WI38 (cell line): ENCODE results near the gene BAIAP2.

Source experiments
- H3K4me3 ChIP-seq: 2 replicates; pipeline ENCODE4 v1.5.1; 2011; ENCODE audit warnings: low read depth, mild to moderate bottlenecking, control low read depth, low read length
- TF ChIP-seq, protein P1 (sequence below): IDR thresholded peaks from 2 replicates; pipeline ENCODE4 v1.5.1; 2012; ENCODE audit warnings: low read depth, mild to moderate bottlenecking, control low read depth, low read length

The BAIAP2 gene

DNA sequence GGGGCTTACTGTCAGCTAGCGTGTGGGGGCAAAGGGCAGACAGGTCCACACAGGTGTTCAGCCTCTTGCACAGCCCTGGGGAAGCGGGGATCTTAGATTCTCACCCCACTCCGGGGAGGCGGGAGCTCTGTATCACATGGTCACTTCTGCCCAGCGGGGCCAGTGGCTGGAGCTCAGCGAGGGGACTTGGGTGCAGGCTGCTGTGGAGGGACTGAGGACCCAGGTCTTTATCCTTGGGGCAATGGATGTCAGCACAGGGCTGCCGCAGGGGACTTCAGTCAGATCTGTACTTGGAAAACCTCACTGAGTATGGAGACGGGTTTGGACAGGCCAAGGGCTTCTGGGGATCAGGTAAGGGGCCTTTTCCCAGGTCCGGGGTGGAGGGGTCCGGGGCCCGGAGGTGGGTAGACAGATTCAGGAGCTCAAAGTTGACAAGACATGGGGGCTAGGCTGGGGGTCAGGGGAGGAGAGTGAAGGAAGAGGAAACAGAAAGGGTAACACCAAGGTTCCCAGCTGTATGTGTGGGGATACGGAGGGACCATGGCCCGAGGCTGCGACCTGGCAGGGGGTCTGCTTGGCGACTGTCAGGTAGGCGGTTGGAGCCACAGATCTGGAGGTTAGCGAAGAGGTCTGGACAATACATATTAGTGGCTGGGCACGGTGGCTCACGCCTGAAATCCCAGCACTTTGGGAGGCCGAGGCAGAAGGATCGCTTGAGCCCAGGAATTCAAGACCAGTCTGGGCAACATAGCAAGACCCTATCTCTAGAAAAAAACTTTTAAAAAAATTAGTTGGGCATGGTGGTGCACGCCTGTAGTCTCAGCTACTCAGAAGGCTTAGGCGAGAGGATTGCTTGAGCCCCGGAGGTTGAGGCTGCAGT is 15.1 kb upstream of the BAIAP2 start:
- H3K4me3 ChIP-seq, result no peak overlapping the region
- TF ChIP-seq, protein P1, sequence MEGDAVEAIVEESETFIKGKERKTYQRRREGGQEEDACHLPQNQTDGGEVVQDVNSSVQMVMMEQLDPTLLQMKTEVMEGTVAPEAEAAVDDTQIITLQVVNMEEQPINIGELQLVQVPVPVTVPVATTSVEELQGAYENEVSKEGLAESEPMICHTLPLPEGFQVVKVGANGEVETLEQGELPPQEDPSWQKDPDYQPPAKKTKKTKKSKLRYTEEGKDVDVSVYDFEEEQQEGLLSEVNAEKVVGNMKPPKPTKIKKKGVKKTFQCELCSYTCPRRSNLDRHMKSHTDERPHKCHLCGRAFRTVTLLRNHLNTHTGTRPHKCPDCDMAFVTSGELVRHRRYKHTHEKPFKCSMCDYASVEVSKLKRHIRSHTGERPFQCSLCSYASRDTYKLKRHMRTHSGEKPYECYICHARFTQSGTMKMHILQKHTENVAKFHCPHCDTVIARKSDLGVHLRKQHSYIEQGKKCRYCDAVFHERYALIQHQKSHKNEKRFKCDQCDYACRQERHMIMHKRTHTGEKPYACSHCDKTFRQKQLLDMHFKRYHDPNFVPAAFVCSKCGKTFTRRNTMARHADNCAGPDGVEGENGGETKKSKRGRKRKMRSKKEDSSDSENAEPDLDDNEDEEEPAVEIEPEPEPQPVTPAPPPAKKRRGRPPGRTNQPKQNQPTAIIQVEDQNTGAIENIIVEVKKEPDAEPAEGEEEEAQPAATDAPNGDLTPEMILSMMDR, result no peak

DNA sequence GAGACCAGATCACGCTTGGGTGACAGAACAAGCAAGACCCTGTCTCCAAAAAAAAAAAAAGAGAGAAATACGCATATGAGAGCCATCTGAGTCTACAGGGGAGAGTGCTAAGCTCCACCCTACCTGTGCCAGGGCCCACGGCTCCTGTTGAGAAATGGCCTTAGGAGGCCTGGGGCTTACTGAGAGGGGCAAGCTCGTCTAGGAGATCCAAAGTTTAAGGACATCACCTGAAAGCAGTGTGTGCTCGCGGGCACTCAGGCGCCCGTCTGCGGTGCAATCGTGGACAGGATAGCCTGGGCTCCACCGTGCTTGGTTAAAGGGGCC is 14.5 kb upstream of the BAIAP2 start:
- no peak overlapping the region for H3K4me3 ChIP-seq
- TF ChIP-seq, protein P1, result no peak

DNA sequence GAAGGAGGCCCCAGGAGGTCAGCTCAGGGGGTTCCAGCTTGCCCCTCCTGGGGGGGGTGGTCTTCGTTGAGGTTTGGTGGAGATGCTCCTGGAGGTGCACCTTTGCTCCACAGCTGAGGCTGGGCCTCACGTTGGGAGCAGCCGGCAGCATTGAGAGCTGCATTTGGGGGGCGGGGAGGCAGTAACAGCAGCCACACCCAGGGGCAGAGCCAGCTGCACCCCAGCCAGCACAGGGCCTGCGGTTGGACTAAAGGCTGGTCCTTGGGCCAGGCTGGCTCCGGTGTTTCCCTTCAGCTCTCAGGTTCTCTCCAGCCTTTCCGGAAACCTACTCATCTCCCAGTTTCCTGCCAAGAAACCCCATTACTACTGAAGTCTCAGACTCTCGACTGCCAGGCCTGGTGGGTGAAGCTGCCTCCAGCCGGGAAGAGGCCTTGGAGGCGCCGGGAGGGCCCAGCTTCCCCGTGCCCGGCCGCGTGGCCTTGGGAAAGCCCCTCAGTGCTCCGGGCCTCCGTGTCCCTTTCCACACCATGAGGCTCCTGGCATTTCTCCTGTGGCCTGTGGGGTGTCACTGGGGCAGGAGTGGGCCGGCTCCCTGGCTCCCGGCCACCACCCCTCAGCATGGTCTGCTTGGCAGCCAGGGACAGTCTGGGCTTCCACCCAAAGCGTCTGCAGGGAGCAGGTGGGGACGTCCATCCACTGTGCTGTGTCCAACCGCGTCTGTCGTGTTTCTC is 14.0 kb upstream of the BAIAP2 start:
- H3K4me3 ChIP-seq, result no peak overlapping the region
- TF ChIP-seq, protein P1, result no peak

DNA sequence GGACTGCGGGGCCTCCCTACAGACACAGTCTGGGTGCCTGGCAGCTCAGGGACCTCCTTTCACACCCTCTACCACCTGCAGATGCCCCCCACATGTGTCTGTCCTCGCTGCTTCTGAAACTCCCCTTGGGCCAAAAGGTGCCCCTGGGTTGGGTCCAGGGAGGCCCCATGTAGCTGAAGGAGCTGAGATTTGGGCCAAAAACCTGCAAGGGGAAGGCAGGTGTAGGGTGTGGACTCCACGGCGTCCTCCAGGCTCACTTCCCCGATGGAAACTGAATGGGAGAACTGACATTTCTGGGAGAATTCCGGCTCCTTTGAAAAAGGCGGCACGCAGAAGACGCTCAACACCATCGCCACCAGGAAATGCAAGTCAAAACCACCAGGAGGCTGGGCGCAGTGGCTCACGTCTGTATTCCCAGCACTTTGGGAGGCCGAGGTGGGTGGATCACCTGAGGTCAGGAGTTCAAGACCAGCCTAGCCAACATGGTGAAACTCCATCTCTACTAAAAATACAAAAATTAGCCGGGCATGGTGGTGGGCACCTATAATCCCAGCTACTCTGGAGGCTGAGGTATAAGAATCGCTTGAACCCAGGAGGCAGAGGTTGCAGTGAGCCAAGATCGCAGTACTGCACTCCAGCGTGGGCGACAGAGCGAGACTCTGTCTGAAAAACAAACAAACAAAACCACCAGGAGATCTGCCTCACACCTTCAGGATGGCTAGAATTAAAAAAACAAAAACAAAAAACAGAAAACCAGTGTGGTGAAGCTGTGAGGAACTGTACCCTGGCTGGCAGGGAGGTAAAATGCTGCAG is 13.2 kb upstream of the BAIAP2 start:
- no peak overlapping the region for H3K4me3 ChIP-seq
- TF ChIP-seq, protein P1, result no peak

DNA sequence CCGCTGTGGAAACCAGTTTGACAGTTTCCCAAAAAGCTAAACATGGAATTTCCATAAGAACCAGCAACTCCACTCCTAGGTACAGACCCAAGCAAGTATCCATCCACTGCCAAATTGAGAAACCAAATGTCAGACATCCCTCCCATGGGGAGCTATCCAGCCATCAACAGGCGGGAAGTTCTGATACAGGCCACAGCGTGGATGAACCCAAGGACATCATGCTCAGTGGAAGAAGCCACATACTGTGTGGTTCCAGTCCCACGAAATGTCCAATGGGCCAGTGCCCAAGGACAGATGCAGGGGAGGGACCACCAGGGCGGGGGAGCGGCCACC is 12.6 kb upstream of the BAIAP2 start:
- H3K4me3 ChIP-seq, result no peak overlapping the region
- TF ChIP-seq, protein P1, result no peak

DNA sequence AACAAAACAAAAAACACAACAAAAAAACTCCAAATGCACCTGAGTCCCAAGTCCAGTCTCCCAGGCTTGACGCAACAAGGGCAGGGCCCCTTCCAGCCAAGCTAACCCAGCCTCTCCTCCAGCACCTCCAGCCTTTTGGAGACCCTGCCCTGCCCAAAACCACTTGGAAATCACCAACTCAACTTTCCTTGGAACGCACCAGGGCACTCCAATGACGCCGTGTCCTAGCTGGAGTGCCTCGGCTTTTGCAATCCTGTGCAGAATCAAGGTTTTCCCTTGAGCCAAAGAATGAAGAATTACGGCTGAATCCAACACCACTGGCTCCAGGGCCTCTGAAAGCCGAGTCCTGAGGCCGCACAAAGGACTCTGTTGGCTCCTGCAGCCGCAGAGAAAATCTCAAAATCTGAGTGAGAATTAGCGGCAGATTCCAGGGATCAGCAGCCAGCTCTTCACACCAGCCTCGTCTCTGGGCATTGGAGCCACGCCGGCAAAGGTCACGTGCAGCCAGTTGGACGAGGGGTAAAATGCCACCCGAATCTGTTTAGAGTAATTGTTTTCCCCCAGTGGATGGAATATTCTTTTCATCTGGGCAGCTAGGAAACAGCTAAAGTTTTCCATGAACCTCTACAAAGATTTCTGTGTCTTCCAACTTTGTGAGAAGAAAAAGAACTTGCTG is 9.7 kb upstream of the BAIAP2 start:
- no peak overlapping the region for H3K4me3 ChIP-seq
- TF ChIP-seq, protein P1, result no peak
